Stimulated activated CD4-positive, alpha-beta T cell treated with anti-CD3 and anti-CD28 coated beads, Interleukin-2, amount 100 ng/mL, for 24 hours (primary cell): Measurements from ENCODE around the gene EIF4E2.

Experiments used
- DNase-seq, 2 donors: peaks; one replicate each; pipeline ENCODE4 v3.0.0-alpha.2; 2020

The EIF4E2 gene

GRCh38 chr2:232604535-232604934 lies 54.0 kb downstream of the EIF4E2 start:
- no peak for DNase-seq

DNA sequence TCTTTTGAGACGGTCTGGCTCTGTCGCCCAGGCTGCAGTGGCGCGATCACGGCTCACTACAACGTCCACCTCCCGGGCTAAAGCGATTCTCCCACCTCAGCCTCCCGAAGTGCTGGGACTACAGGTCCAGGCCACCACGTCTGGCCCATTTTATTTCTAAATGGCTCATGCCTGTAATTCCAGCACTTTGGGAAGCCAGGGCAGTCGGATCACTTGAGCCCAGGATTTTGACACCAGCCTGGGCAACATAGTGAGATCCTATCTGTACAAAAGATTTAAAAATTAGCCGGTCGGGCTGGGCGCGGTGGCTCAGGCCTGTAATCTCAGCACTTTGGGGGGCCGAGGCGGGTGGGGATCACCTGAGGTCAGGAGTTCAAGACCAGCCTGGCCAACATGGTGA lies 56.5 kb downstream of the EIF4E2 start:
- no peak for DNase-seq

- DNase-seq: no peak
Observed at GRCh38 chr2:232609607-232610006, 59.1 kb downstream of the EIF4E2 start.

- no peak for DNase-seq
Observed at GRCh38 chr2:232610081-232610480, 59.6 kb downstream of the EIF4E2 start.

GRCh38 chr2:232611061-232611460 lies 60.6 kb downstream of the EIF4E2 start:
- no peak for DNase-seq

DNA sequence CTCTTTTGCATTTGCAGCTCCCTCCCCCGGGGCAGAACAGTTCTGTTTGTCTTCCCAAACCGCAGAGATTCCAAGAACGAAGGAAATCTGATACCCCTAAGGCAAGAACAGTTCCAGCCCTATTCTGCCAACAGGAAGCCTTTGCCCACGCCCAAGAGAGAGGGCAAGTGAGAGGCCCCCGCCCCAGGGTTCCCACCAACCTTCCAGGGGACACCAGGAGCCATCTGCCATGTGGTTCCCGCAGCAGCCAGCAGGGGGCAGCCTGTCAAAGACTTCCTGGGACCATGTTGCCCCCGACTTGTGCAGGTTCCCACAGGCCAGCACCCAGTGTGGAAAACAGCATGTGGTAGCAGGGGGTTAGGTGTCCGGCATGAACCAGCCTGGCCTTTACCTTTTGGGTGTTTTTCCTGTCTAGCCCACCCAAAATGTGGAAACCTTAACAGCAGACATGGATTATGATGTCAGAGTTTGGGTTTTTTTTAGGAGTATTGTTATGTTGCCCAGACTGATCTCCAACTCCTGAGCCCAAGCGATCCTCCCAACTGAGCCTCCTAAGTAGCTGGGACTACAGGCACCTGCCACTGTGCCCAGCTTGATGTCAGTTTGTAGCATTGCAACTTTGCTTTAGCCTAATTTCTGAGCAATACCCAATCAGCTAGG lies 61.2 kb downstream of the EIF4E2 start:
- DNase-seq: peak; percentile 79 to 83

DNA sequence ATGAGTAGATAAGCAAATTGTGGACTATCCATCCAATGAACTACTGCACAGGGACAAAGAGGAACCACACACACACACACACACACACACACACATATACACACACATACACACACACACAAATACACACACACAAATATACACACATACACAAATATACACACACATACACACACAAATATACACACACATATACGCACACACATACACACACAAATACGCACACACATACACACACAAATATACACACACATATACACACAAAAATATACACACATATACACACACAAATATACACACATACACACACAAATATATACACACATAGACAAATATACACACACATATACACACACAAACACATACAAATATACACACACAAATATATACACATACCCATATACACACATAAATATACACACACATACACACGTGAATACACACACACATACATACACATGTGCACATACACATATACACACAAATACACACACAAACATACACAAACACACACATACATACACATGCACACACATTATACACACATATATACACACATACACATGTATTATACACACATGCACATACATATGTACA lies 63.1 kb downstream of the EIF4E2 start:
- DNase-seq: no peak

GRCh38 chr2:232615339-232615738 lies 64.8 kb downstream of the EIF4E2 start:
- no peak for DNase-seq
